ENCODE measurements around the gene MPO. TPM values are rescaled to one million over a fixed set of nuclear protein-coding genes. Genes with fewer than 3 reads are reported as not detected.

The MPO gene
- total RNA-seq, 1 experiment from 2014 or later: not detected

DNA sequence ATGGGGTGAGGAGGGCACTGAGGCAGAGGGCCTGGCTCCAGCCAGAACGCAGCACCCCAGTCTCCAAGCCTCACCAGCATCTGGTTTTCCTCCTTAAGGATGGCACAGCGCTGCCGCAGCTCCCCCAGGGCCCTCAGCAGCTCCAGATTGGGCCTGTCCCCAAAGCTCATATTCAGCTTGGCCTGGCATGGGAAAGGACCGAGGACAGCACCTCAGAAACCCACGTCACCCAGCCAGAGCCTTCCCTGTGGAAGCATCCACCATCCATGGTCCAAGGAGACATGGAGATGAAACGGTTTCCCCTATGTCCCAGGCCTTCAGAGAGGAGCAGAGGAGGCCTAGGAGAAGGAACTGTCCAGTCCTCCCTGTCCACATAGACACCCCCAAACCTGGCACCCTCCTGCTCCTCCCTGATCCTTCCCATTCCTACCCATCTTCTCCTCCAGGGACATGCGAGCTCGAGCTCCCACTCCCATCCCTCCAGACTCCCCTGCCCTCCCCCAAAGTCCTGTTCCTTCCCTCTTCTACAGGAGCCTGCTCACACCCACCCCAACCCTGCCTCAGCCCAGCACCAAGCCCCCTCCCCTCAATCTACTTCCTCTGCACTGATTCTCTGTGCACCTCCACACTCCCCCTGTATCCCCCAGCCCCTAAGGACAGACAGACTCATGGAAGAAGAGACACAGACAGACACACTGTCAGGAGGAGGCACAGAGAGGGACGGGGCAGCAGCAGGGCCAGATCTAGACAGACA lies 46.1 kb upstream of the MPO start:
- Histone ChIP-seq H3K27ac (ENCODE audit: low read depth, low read length) (no peak overlapping the region), H3K9me2 (ENCODE audit: insufficient read depth) (no peaks in the 10 kb centered on the region), H3K4me3 (replicated peaks in 1 of 2; ENCODE audit: low read depth in 1 of 2, low read length in 2 of 2) (no peak overlapping the region), H3K9me3 (ENCODE audit: control insufficient read depth in 1 of 2, insufficient read depth in 1 of 2, low read depth in 1 of 2, low read length in 2 of 2) (no peaks in the 10 kb centered on the region), H2AFZ (ENCODE audit: low read depth, low read length, poor library complexity, severe bottlenecking) (no peak overlapping the region), H3K79me2 (ENCODE audit: insufficient read depth, low read length) (no peaks in the 10 kb centered on the region), H3K9ac (ENCODE audit: low read length) (no peak overlapping the region), H3K4me1 (ENCODE audit: control insufficient read depth in 1 of 2, insufficient read depth in 2 of 2, low read length in 2 of 2) (peaks cover 3 to 12% of the 10 kb centered on the region in 2 experiments; a peak in 3 of 4 replicates), H3K4me2 (ENCODE audit: low read length) (no peak overlapping the region), H3K27me3 (ENCODE audit: insufficient read depth, low read length) (no peaks in the 10 kb centered on the region), H4K20me1 (ENCODE audit: insufficient read depth) (no peaks in the 10 kb centered on the region), H3K36me3 (ENCODE audit: control insufficient read depth in 1 of 2, insufficient read depth in 2 of 2, low read length in 2 of 2) (no peaks in the 10 kb centered on the region)
- ChIA-PET CTCF (interaction anchor here (3.5 kb wide), 1 partner anchor 9 kb away, joined by 16 read pairs; no protein-coding TSS in a partner anchor), POLR2A (no interaction called here), RAD21 (ENCODE audit: low non-redundant PET in 1 of 2, low total read pairs in 2 of 2, uncharacterized antibody in 2 of 2, unreplicated experiment in 2 of 2) (no interaction called here)
- TF ChIP-seq EZH2phosphoT487 (IDR thresholded peaks at IDR 0.05; ENCODE audit: borderline replicate concordance): no peak
- no peak for TF ChIP-seq TCF7L2 (IDR thresholded peaks at IDR 0.05; ENCODE audit: borderline replicate concordance, extremely low read depth, insufficient read depth, insufficient read length)
- no peak for TF ChIP-seq REST (IDR thresholded peaks at IDR 0.05; ENCODE audit: low read depth)
- TF ChIP-seq ATF3 (IDR thresholded peaks at IDR 0.05): no peak
- TF ChIP-seq, protein P1, sequence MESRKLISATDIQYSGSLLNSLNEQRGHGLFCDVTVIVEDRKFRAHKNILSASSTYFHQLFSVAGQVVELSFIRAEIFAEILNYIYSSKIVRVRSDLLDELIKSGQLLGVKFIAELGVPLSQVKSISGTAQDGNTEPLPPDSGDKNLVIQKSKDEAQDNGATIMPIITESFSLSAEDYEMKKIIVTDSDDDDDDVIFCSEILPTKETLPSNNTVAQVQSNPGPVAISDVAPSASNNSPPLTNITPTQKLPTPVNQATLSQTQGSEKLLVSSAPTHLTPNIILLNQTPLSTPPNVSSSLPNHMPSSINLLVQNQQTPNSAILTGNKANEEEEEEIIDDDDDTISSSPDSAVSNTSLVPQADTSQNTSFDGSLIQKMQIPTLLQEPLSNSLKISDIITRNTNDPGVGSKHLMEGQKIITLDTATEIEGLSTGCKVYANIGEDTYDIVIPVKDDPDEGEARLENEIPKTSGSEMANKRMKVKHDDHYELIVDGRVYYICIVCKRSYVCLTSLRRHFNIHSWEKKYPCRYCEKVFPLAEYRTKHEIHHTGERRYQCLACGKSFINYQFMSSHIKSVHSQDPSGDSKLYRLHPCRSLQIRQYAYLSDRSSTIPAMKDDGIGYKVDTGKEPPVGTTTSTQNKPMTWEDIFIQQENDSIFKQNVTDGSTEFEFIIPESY (IDR thresholded peaks at IDR 0.05; ENCODE audit: extremely low read depth, insufficient replicate concordance, low read length): no peak
- TF ChIP-seq CEBPB (IDR thresholded peaks at IDR 0.05; ENCODE audit: low read depth): no peak
- no peak for TF ChIP-seq SRF (IDR thresholded peaks at IDR 0.05; ENCODE audit: low read depth)
- TF ChIP-seq, protein P2, sequence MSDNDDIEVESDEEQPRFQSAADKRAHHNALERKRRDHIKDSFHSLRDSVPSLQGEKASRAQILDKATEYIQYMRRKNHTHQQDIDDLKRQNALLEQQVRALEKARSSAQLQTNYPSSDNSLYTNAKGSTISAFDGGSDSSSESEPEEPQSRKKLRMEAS (IDR thresholded peaks at IDR 0.05): no peak
- TF ChIP-seq EZH2 (IDR thresholded peaks at IDR 0.05): no peak
- TF ChIP-seq EGR1 (IDR thresholded peaks at IDR 0.05; ENCODE audit: low read depth): no peak
- no peak for TF ChIP-seq SP1 (IDR thresholded peaks at IDR 0.05; ENCODE audit: low read depth)
- intact Hi-C loops (cut with micrococcal nuclease): no loop called here
- no peak for DNase-seq (ENCODE audit: low read depth, low spot score)
- no TSS peak for BruUV-seq (replicated peaks)
- ATAC-seq: no peak
